Natural killer cell treated with Interleukin-12 subunit alpha and Interleukin-12 subunit beta and Interleukin-15 and Interleukin-18, amount 100 ng/mL, for 72 hours (primary cell): ENCODE data around the gene CLDN17. TPM values are rescaled to one million over a fixed set of nuclear protein-coding genes. Genes with fewer than 3 reads are reported as not detected.

ENCODE experiments used
- ATAC-seq, 2 donors: fragments of 150-1000 bp; cut with Tn5 transposase in 1 of 2; sonication (Bioruptor Pico), chemical (Tn5 transposase) in 1 of 2; 2 replicates each; pipeline ENCODE4 v1.10.0; 2021
- DNase-seq: peaks from one replicate; pipeline ENCODE4 v3.0.0; 2022; ENCODE audit warnings: low spot score
- H3K27ac Mint-ChIP-seq, 2 donors: 1 replicate in 1 of 2; 2 replicates in 1 of 2; pipeline ENCODE4 v1.8.0; 2022; ENCODE audit warnings: mixed read lengths in 2 of 2, mild to moderate bottlenecking in 1 of 2, moderate library complexity in 1 of 2
- H3K27me3 Mint-ChIP-seq, 2 donors: 1 replicate in 1 of 2; 2 replicates in 1 of 2; pipeline ENCODE4 v1.8.0; 2022; ENCODE audit warnings: mixed read lengths in 2 of 2
- H3K36me3 Mint-ChIP-seq: one replicate; pipeline ENCODE4 v1.8.0; 2022; ENCODE audit warnings: mixed read lengths
- H3K4me1 Mint-ChIP-seq, 2 donors: 1 replicate in 1 of 2; 2 replicates in 1 of 2; pipeline ENCODE4 v1.8.0; 2022; ENCODE audit warnings: low read depth in 2 of 2, mixed read lengths in 2 of 2, mild to moderate bottlenecking in 1 of 2
- H3K4me3 Mint-ChIP-seq: one replicate; pipeline ENCODE4 v1.8.0; 2022; ENCODE audit warnings: mixed read lengths
- H3K9me3 Mint-ChIP-seq: 2 replicates; pipeline ENCODE4 v1.8.0; 2022; ENCODE audit warnings: mixed read lengths
- total RNA-seq, 2 donors: library from RNA; stranded (reverse); gene quantifications; one replicate each; pipeline ENCODE4 v1.2.3, GENCODE V29; 2022

CLDN17 gene
- total RNA-seq, 2 donors from 2014 or later, result not detected

- Mint-ChIP-seq H3K36me3 (no peaks in the 10 kb centered on the region), H3K27ac (no peak overlapping the region), H3K27me3 (no peaks in the 10 kb centered on the region), H3K4me1 (no peaks in the 10 kb centered on the region), H3K4me3 (no peak overlapping the region), H3K9me3 (peaks cover 12% of the 10 kb centered on the region)
- ATAC-seq (no peak), DNase-seq (no peak)
Observed at GRCh38 chr21:30164796-30165195, 1.8 kb downstream of the CLDN17 start.

GRCh38 chr21:30153697-30154340 lies 12.8 kb downstream of the CLDN17 start:
- Mint-ChIP-seq H3K27me3 (no peaks in the 10 kb centered on the region), H3K36me3 (no peaks in the 10 kb centered on the region), H3K9me3 (peaks cover 20% of the 10 kb centered on the region), H3K27ac (no peak overlapping the region), H3K4me1 (no peaks in the 10 kb centered on the region), H3K4me3 (no peak overlapping the region)
- ATAC-seq, result no peak
- no peak for DNase-seq

GRCh38 chr21:30152792-30153191 lies 13.8 kb downstream of the CLDN17 start:
- Mint-ChIP-seq H3K27ac (no peak overlapping the region), H3K36me3 (no peaks in the 10 kb centered on the region), H3K9me3 (peaks cover 20% of the 10 kb centered on the region), H3K4me1 (no peaks in the 10 kb centered on the region), H3K4me3 (no peak overlapping the region), H3K27me3 (no peaks in the 10 kb centered on the region)
- ATAC-seq (no peak), DNase-seq (no peak)

- H3K36me3 Mint-ChIP-seq, result no peaks in the 10 kb centered on the region
- H3K27ac Mint-ChIP-seq, result no peak overlapping the region
- no peak overlapping the region for H3K4me3 Mint-ChIP-seq
- no peak for DNase-seq
- H3K9me3 Mint-ChIP-seq, result peaks cover 11% of the 10 kb centered on the region
- no peak for ATAC-seq
- H3K4me1 Mint-ChIP-seq, result no peaks in the 10 kb centered on the region
- H3K27me3 Mint-ChIP-seq, result no peaks in the 10 kb centered on the region
Observed at GRCh38 chr21:30148906-30149305, 17.7 kb downstream of the CLDN17 start.

GRCh38 chr21:30146558-30147282 lies 19.9 kb downstream of the CLDN17 start:
- Mint-ChIP-seq H3K4me3 (no peak overlapping the region), H3K27me3 (no peaks in the 10 kb centered on the region), H3K27ac (no peak overlapping the region), H3K9me3 (peaks cover 9% of the 10 kb centered on the region), H3K36me3 (no peaks in the 10 kb centered on the region), H3K4me1 (no peaks in the 10 kb centered on the region)
- no peak for DNase-seq
- ATAC-seq, result no peak

- Mint-ChIP-seq H3K4me1 (no peaks in the 10 kb centered on the region), H3K27ac (no peak overlapping the region), H3K27me3 (no peaks in the 10 kb centered on the region), H3K36me3 (no peaks in the 10 kb centered on the region), H3K4me3 (no peak overlapping the region), H3K9me3 (peaks cover 16% of the 10 kb centered on the region)
- ATAC-seq (no peak), DNase-seq (no peak)
Observed at GRCh38 chr21:30138483-30138882, 28.1 kb downstream of the CLDN17 start.

- H3K36me3 Mint-ChIP-seq, result peaks cover 5% of the 10 kb centered on the region
- no peak overlapping the region for H3K27ac Mint-ChIP-seq
- no peaks in the 10 kb centered on the region for H3K27me3 Mint-ChIP-seq
- no peak for DNase-seq
- no peak overlapping the region for H3K4me3 Mint-ChIP-seq
- H3K4me1 Mint-ChIP-seq, result no peaks in the 10 kb centered on the region
- peaks cover 16% of the 10 kb centered on the region for H3K9me3 Mint-ChIP-seq
- no peak for ATAC-seq
Observed at GRCh38 chr21:30129246-30129645, 37.4 kb downstream of the CLDN17 start.

GRCh38 chr21:30126576-30126975 lies 40.0 kb downstream of the CLDN17 start:
- no peak overlapping the region for H3K27ac Mint-ChIP-seq
- no peak for ATAC-seq

GRCh38 chr21:30117631-30118030 lies 49.0 kb downstream of the CLDN17 start:
- no peak for DNase-seq
- no peak for ATAC-seq
- Mint-ChIP-seq H3K4me1 (no peaks in the 10 kb centered on the region), H3K27ac (no peak overlapping the region), H3K36me3 (no peaks in the 10 kb centered on the region), H3K9me3 (no peaks in the 10 kb centered on the region), H3K4me3 (no peak overlapping the region), H3K27me3 (no peaks in the 10 kb centered on the region)

More at GRCh38 chr21:30126576-30126975, 40.0 kb downstream of the CLDN17 start:
- Mint-ChIP-seq H3K4me1 (no peaks in the 10 kb centered on the region), H3K27me3 (no peaks in the 10 kb centered on the region), H3K4me3 (no peak overlapping the region), H3K36me3 (peaks cover 5% of the 10 kb centered on the region), H3K9me3 (peaks cover 11% of the 10 kb centered on the region)
- DNase-seq, result no peak

- no peak for DNase-seq
- ATAC-seq, result no peak
- Mint-ChIP-seq H3K4me3 (no peak overlapping the region), H3K27me3 (no peaks in the 10 kb centered on the region), H3K4me1 (no peaks in the 10 kb centered on the region), H3K9me3 (peaks cover 4% of the 10 kb centered on the region), H3K27ac (no peak overlapping the region), H3K36me3 (no peaks in the 10 kb centered on the region)
Observed at GRCh38 chr21:30116479-30116878, 50.1 kb downstream of the CLDN17 start.

Other genes starting within 250 kb of the CLDN17 start
- not detected for gene GRIK1, start 226.8 kb downstream of the CLDN17 start, total RNA-seq
- not detected for gene CLDN8, start 49.3 kb upstream of the CLDN17 start, total RNA-seq
- gene KRTAP24-1, start 116.1 kb upstream of the CLDN17 start, total RNA-seq, result not detected
- gene KRTAP25-1, start 122.7 kb upstream of the CLDN17 start, total RNA-seq, result not detected
- not detected for gene KRTAP26-1, start 153.5 kb upstream of the CLDN17 start, total RNA-seq
- not detected for gene KRTAP27-1, start 170.9 kb upstream of the CLDN17 start, total RNA-seq
- gene KRTAP23-1, start 181.8 kb upstream of the CLDN17 start, total RNA-seq, result not detected
- gene KRTAP13-2, start 205.5 kb upstream of the CLDN17 start, total RNA-seq, result not detected
- gene KRTAP13-1, start 229.2 kb upstream of the CLDN17 start, total RNA-seq, result not detected